Ovary (tissue), 3 donors: ENCODE data around the gene HOXB9.

Experiments used
- EP300 ChIP-seq: sonication (generic); formaldehyde crosslinking; IDR thresholded peaks from one replicate; pipeline ENCODE4 v1.6.1; 2017; ENCODE audit warnings: antibody characterized with exemption
- TF ChIP-seq, protein P1 (sequence below), 3 donors: fragments of 450-650 bp in 2 of 3; fragments of 200-600 bp in 1 of 3; IDR thresholded peaks; one replicate each; pipeline versions ENCODE4 v1.5.1 to v1.8.0; 2016 to 2022; ENCODE audit warnings: antibody characterized with exemption in 3 of 3, mild to moderate bottlenecking in 1 of 3
- donor health status: DM: no; HTN: no; CAD: no.

DNA sequence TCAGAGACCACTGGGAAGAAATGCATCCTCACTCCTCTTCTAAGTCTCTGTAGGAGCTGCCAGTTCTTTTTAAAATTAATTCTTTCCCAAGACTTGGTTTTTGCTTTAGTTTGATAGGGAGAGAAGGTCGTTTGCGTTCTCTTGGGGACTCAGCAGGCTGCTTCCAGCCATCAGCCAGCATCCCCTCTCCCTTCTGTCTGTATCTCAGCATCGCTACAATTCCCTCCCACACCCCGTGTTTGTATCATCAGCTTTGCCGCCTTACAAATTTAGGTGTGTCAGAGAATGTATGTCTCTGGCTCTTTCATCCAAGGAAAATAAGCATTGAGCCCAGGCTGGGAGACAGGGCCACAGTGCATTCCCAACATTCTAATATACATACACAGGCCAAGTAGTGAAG is 26.8 kb downstream of the HOXB9 start:
- TF ChIP-seq, protein P1, sequence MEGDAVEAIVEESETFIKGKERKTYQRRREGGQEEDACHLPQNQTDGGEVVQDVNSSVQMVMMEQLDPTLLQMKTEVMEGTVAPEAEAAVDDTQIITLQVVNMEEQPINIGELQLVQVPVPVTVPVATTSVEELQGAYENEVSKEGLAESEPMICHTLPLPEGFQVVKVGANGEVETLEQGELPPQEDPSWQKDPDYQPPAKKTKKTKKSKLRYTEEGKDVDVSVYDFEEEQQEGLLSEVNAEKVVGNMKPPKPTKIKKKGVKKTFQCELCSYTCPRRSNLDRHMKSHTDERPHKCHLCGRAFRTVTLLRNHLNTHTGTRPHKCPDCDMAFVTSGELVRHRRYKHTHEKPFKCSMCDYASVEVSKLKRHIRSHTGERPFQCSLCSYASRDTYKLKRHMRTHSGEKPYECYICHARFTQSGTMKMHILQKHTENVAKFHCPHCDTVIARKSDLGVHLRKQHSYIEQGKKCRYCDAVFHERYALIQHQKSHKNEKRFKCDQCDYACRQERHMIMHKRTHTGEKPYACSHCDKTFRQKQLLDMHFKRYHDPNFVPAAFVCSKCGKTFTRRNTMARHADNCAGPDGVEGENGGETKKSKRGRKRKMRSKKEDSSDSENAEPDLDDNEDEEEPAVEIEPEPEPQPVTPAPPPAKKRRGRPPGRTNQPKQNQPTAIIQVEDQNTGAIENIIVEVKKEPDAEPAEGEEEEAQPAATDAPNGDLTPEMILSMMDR (IDR thresholded peaks at IDR 0.05), result no peak
- TF ChIP-seq EP300, result no peak
